ENCODE data around the gene DISP2.

Gene DISP2

DNA sequence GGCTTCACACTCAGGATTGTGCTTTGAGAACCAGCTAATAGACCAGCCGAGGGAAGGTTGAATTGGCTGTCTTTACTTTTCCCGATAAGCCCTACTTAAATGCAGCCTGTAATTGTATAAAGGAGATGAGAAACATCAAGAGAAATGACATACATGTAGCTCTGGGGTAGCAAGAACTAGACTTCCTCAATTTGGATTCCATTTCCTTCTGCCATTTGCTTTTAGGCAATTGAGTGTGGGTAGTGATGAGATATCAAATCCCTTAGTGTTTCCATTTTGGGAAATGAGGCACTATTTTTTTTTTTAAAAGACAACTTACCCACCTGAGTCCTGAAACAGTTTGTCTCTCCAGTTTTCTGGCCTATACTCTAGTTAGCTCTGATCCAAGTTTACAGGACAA, 32.3 kb upstream of the DISP2 start:
- no peak for TF ChIP-seq FOXA1 (IDR thresholded peaks at IDR 0.05)
- no peak for TF ChIP-seq PKNOX1 (IDR thresholded peaks at IDR 0.05)
- TF ChIP-seq SUZ12 (IDR thresholded peaks at IDR 0.05), result no peak
- TF ChIP-seq FOXK2 (IDR thresholded peaks at IDR 0.05), result no peak
- ChIA-PET CTCF (interaction anchor here (0.7 to 5.1 kb wide), 3 partner anchors 12 to 152 kb away, joined by 4 to 37 read pairs (median 6); no protein-coding TSS in a partner anchor), POLR2A (interaction anchor here (1.4 to 5.3 kb wide), 3 partner anchors 11 to 80 kb away, joined by 5 to 29 read pairs (median 8); partner anchors contain the start of genes IVD and KNSTRN)
- no peak for DNase-seq (ENCODE audit: extremely low spot score)

DNA sequence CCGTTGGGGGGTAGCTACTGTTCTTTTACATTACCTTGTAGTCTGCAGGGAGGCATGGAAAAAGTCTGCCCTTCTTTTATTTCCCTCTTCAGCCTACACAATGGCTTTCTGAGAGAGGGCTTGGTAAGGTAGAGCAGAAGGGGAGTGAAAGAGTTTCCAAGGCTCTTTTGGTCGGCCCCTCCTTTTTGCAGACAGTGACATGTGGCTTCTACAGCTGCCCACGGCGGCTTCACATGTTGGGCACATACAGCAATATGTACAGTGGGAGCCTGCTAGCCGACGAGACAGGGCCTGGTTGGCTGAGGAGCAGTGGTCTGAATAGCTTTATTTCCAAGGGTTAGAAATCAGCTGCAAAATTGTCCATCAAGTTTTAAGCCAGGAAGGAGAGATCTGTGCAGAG, 30.6 kb upstream of the DISP2 start:
- DNase-seq (ENCODE audit: extremely low spot score), result no peak
- CTCF ChIA-PET, result interaction anchor here (0.9 to 5.1 kb wide), 4 partner anchors 10 to 53 kb away, joined by 4 to 37 read pairs (median 5); no protein-coding TSS in a partner anchor
- POLR2A ChIA-PET, result interaction anchor here (1.7 to 5.3 kb wide), 3 partner anchors 9 to 78 kb away, joined by 5 to 29 read pairs (median 8); partner anchors contain the start of genes CCDC9B and IVD
- TF ChIP-seq ELF4 (IDR thresholded peaks at IDR 0.05) (no peak), CTBP1 (IDR thresholded peaks at IDR 0.05; ENCODE audit: borderline replicate concordance) (no peak), ZNF384 (IDR thresholded peaks at IDR 0.05) (no peak), SP1 (IDR thresholded peaks at IDR 0.05) (no peak), HDGF (IDR thresholded peaks at IDR 0.05; ENCODE audit: borderline replicate concordance) (no peak), L3MBTL2 (conservative IDR thresholded peaks at IDR 0.05) (no peak), BHLHE40 (IDR thresholded peaks at IDR 0.05; ENCODE audit: borderline replicate concordance) (no peak), LEF1 (IDR thresholded peaks at IDR 0.05; ENCODE audit: borderline replicate concordance) (no peak), SUZ12 (IDR thresholded peaks at IDR 0.05) (no peak), TARDBP (IDR thresholded peaks at IDR 0.05) (no peak), FOXM1 (IDR thresholded peaks at IDR 0.05; ENCODE audit: borderline replicate concordance) (no peak), FOXK2 (IDR thresholded peaks at IDR 0.05) (no peak), ARNT (IDR thresholded peaks at IDR 0.05) (no peak), FOXA1 (IDR thresholded peaks at IDR 0.05) (no peak), NFRKB (IDR thresholded peaks at IDR 0.05) (no peak), PKNOX1 (IDR thresholded peaks at IDR 0.05) (no peak)

GRCh38 chr15:40328176-40328575, 29.8 kb upstream of the DISP2 start:
- no peak for DNase-seq (ENCODE audit: extremely low spot score)
- ChIA-PET POLR2A (interaction anchor here (1.6 to 5.3 kb wide), 4 partner anchors 8 to 78 kb away, joined by 3 to 29 read pairs (median 6); partner anchors contain the start of genes CCDC9B and IVD), CTCF (interaction anchor here (1.2 to 5.1 kb wide), 3 partner anchors 9 to 49 kb away, joined by 4 to 37 read pairs (median 5); no protein-coding TSS in a partner anchor)
- TF ChIP-seq LEF1 (IDR thresholded peaks at IDR 0.05; ENCODE audit: borderline replicate concordance), result no peak
- no peak for TF ChIP-seq BHLHE40 (IDR thresholded peaks at IDR 0.05; ENCODE audit: borderline replicate concordance)
- TF ChIP-seq ZNF384 (IDR thresholded peaks at IDR 0.05), result no peak
- TF ChIP-seq NFRKB (IDR thresholded peaks at IDR 0.05), result no peak
- TF ChIP-seq FOXM1 (IDR thresholded peaks at IDR 0.05; ENCODE audit: borderline replicate concordance), result no peak
- no peak for TF ChIP-seq FOXK2 (IDR thresholded peaks at IDR 0.05)
- TF ChIP-seq PKNOX1 (IDR thresholded peaks at IDR 0.05), result no peak
- TF ChIP-seq FOXA1 (IDR thresholded peaks at IDR 0.05), result no peak
- TF ChIP-seq ELF4 (IDR thresholded peaks at IDR 0.05), result no peak
- TF ChIP-seq SUZ12 (IDR thresholded peaks at IDR 0.05), result no peak
- no peak for TF ChIP-seq TARDBP (IDR thresholded peaks at IDR 0.05)
- no peak for TF ChIP-seq HDGF (IDR thresholded peaks at IDR 0.05; ENCODE audit: borderline replicate concordance)

- ChIA-PET CTCF (interaction anchor here (0.7 to 5.1 kb wide), 2 partner anchors 9 to 54 kb away, joined by 4 to 37 read pairs; no protein-coding TSS in a partner anchor), POLR2A (interaction anchor here (1.6 to 5.3 kb wide), 4 partner anchors 8 to 77 kb away, joined by 3 to 29 read pairs (median 6); partner anchors contain the start of genes CCDC9B and IVD)
- TF ChIP-seq FOXA1 (IDR thresholded peaks at IDR 0.05) (no peak), TARDBP (IDR thresholded peaks at IDR 0.05) (no peak), FOXK2 (IDR thresholded peaks at IDR 0.05) (no peak), SP1 (IDR thresholded peaks at IDR 0.05) (no peak), CTBP1 (IDR thresholded peaks at IDR 0.05; ENCODE audit: borderline replicate concordance) (no peak), HDGF (IDR thresholded peaks at IDR 0.05; ENCODE audit: borderline replicate concordance) (no peak), BHLHE40 (IDR thresholded peaks at IDR 0.05; ENCODE audit: borderline replicate concordance) (no peak), ARNT (IDR thresholded peaks at IDR 0.05) (no peak), L3MBTL2 (conservative IDR thresholded peaks at IDR 0.05) (no peak), NFRKB (IDR thresholded peaks at IDR 0.05) (no peak), LEF1 (IDR thresholded peaks at IDR 0.05; ENCODE audit: borderline replicate concordance) (no peak), ZNF384 (IDR thresholded peaks at IDR 0.05) (no peak), PKNOX1 (IDR thresholded peaks at IDR 0.05) (no peak), FOXM1 (IDR thresholded peaks at IDR 0.05; ENCODE audit: borderline replicate concordance) (no peak), SUZ12 (IDR thresholded peaks at IDR 0.05) (no peak), ELF4 (IDR thresholded peaks at IDR 0.05) (no peak)
- no peak for DNase-seq (ENCODE audit: extremely low spot score)
Observed at GRCh38 chr15:40328751-40329150, 29.3 kb upstream of the DISP2 start.

GRCh38 chr15:40329804-40330203, 28.2 kb upstream of the DISP2 start:
- ChIA-PET CTCF (no interaction called here), POLR2A (interaction anchor here (1.6 kb wide), 1 partner anchor 14 kb away, joined by 3 read pairs; no protein-coding TSS in a partner anchor)
- DNase-seq (ENCODE audit: extremely low spot score), result no peak
- no peak for TF ChIP-seq TARDBP (IDR thresholded peaks at IDR 0.05)
- no peak for TF ChIP-seq FOXK2 (IDR thresholded peaks at IDR 0.05)
- TF ChIP-seq SUZ12 (IDR thresholded peaks at IDR 0.05), result no peak
- no peak for TF ChIP-seq SP1 (IDR thresholded peaks at IDR 0.05)
- no peak for TF ChIP-seq NFRKB (IDR thresholded peaks at IDR 0.05)
- TF ChIP-seq CTBP1 (IDR thresholded peaks at IDR 0.05; ENCODE audit: borderline replicate concordance), result no peak
- TF ChIP-seq LEF1 (IDR thresholded peaks at IDR 0.05; ENCODE audit: borderline replicate concordance), result no peak
- no peak for TF ChIP-seq ZNF384 (IDR thresholded peaks at IDR 0.05)
- no peak for TF ChIP-seq ARNT (IDR thresholded peaks at IDR 0.05)
- TF ChIP-seq ELF4 (IDR thresholded peaks at IDR 0.05), result no peak
- TF ChIP-seq FOXA1 (IDR thresholded peaks at IDR 0.05), result no peak
- no peak for TF ChIP-seq L3MBTL2 (conservative IDR thresholded peaks at IDR 0.05)
